Sigmoid colon (tissue), 7 donors: ENCODE results near the gene TBC1D1. TPM values are rescaled to one million over a fixed set of nuclear protein-coding genes. Genes with fewer than 3 reads are reported as not detected.

Experiments used
- DNase-seq: peaks from one replicate; pipeline ENCODE4 v3.0.0-alpha.2; 2019
- H3K27ac ChIP-seq, 4 donors: fragments of 200-600 bp; sonication (generic); one replicate each; pipeline ENCODE4 v1.5.1; 2016 to 2019; ENCODE audit warnings: mild to moderate bottlenecking in 1 of 4
- H3K27me3 ChIP-seq, 3 donors: fragments of 200-600 bp; sonication (generic); one replicate each; pipeline ENCODE4 v1.5.1; 2019; ENCODE audit warnings: mild to moderate bottlenecking in 1 of 3
- H3K36me3 ChIP-seq, 4 donors: fragments of 200-600 bp; sonication (generic); one replicate each; pipeline ENCODE4 v1.5.1; 2016 to 2019
- H3K4me1 ChIP-seq, 4 donors: fragments of 200-600 bp; sonication (generic); one replicate each; pipeline ENCODE4 v1.5.1; 2017 to 2019
- H3K4me3 ChIP-seq, 4 donors: fragments of 200-600 bp; sonication (generic); one replicate each; pipeline ENCODE4 v1.5.1; 2017 to 2019; ENCODE audit warnings: mild to moderate bottlenecking in 2 of 4, moderate library complexity in 1 of 4
- H3K9me3 ChIP-seq, 4 donors: fragments of 200-600 bp in 3 of 4; sonication (generic) in 3 of 4; one replicate each; pipeline versions ENCODE4 v1.5.1 to v1.6.1; 2013 to 2019
- EP300 ChIP-seq, 4 donors: sonication (generic); formaldehyde crosslinking; IDR thresholded peaks; one replicate each; pipeline ENCODE4 v1.6.1; 2017; ENCODE audit warnings: antibody characterized with exemption in 4 of 4
- POLR2A ChIP-seq, 2 donors: fragments of 450-650 bp; IDR thresholded peaks; one replicate each; pipeline ENCODE4 v1.6.1; 2016; ENCODE audit warnings: antibody characterized with exemption in 2 of 2, mild to moderate bottlenecking in 2 of 2, moderate library complexity in 2 of 2
- POLR2AphosphoS5 ChIP-seq, 4 donors: sonication (generic); formaldehyde crosslinking; IDR thresholded peaks; one replicate each; pipeline ENCODE4 v1.6.1; 2017; ENCODE audit warnings: antibody characterized with exemption in 4 of 4
- WGBS, 2 donors: extraction: QIAGEN DNeasy Blood & Tissue Kit; methylation state at CpG; one replicate each; pipeline ENCODE4 v1.1.7; 2013; 5-methylcytosine and 5-hydroxymethylcytosine counted together
- intact Hi-C: fragments of 100-400 bp; cut with DNase I; formaldehyde crosslinking; loops from one replicate; pipeline ENCODE4 v1.15.1; 2023
- polyA plus RNA-seq, 3 donors: library from polyadenylated mRNA; stranded (reverse); fragments of 200-250 nt; gene quantifications; one replicate each; pipeline ENCODE4 v1.2.3, GENCODE V29; 2013
- total RNA-seq, 4 donors: library from RNA; depleted of rRNA; stranded (reverse); fragments of >200 nt; gene quantifications; one replicate each; pipeline ENCODE4 v1.1.0, GENCODE V29; 2016
- TF ChIP-seq, protein P1 (sequence below), 4 experiments: fragments of 450-650 bp in 3 of 4; fragments of 200-600 bp in 1 of 4; IDR thresholded peaks; one replicate each; pipeline ENCODE4 v1.5.1; 2016 to 2019; ENCODE audit warnings: antibody characterized with exemption in 4 of 4, mild to moderate bottlenecking in 3 of 4, moderate library complexity in 2 of 4
- donor health status: healthy with polysubstance abuse.
- donor health status: Bipolar disorder and iron deficiency.
- donor health status: healthy.

Gene TBC1D1
- total and polyA plus RNA-seq, 7 donors: 31.2 to 450 (median 253) TPM

DNA sequence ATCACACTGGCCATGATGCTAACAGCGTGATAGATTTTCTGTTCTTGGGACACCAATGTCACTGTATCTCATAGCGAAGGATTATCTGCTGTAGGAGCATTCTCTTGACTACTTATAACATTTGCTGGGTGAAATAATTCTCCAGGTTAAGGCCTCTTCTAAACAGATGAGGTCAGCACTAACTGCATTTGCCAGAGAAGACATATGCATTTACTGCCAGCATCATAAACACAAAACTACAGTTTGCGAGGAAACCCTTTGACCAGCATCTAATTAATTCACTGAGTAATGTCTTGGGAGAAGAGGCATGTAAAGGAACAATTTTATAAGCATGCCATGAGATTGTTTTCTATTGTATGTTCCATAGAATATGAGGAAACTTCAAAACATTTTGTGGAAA is 13.9 kb downstream of the TBC1D1 start:
- Histone ChIP-seq H3K4me1 (peaks cover 0 to 80% (median 54%) of the 10 kb centered on the region in 4 donors), H3K4me3 (no peak overlapping the region), H3K9me3 (no peaks in the 10 kb centered on the region), H3K27me3 (no peaks in the 10 kb centered on the region), H3K36me3 (peaks cover 0 to 21% (median 0%) of the 10 kb centered on the region in 4 donors), H3K27ac (peak overlapping the region in 3 of 4 donors; percentile 32 to 52 (median 42))
- no peak for TF ChIP-seq EP300 (IDR thresholded peaks at IDR 0.05)
- no peak for TF ChIP-seq POLR2A (IDR thresholded peaks at IDR 0.05)
- TF ChIP-seq POLR2AphosphoS5 (IDR thresholded peaks at IDR 0.05): no peak
- TF ChIP-seq, protein P1, sequence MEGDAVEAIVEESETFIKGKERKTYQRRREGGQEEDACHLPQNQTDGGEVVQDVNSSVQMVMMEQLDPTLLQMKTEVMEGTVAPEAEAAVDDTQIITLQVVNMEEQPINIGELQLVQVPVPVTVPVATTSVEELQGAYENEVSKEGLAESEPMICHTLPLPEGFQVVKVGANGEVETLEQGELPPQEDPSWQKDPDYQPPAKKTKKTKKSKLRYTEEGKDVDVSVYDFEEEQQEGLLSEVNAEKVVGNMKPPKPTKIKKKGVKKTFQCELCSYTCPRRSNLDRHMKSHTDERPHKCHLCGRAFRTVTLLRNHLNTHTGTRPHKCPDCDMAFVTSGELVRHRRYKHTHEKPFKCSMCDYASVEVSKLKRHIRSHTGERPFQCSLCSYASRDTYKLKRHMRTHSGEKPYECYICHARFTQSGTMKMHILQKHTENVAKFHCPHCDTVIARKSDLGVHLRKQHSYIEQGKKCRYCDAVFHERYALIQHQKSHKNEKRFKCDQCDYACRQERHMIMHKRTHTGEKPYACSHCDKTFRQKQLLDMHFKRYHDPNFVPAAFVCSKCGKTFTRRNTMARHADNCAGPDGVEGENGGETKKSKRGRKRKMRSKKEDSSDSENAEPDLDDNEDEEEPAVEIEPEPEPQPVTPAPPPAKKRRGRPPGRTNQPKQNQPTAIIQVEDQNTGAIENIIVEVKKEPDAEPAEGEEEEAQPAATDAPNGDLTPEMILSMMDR (IDR thresholded peaks at IDR 0.05): no peak
- WGBS, 2 donors: 92 to 95% methylated on average over 3 of the region's 3 CpGs
- DNase-seq: no peak
- intact Hi-C loops: no loop called here

DNA sequence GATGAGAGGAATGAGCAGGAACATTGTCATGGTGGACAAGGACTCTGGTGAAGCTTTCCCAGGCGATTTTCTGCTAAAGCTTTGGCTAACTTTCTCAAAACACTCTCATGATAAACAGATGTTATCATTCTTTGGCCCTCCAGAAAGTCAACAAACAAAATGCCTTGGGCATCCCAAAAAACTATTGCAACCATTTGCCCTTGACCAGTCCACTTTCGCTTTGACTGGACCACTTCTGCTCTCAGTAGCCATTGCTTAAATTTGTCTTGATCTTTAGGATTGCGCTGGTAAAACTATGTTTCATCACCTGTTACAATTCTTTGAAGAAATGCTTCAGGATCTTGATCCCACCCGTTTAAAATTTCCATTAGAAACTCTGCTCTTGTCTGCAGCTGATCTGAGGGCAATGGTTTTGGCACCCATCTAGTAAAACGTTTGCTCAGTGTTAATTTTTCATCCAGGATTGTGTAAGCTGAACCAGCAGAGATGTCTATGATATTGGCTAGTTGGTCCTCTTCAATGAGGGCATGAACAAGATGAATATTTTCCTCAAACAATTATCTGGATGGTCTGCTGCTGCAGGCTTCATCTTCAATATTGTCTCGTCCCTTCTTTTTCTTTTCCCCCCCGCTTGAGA is 14.8 kb downstream of the TBC1D1 start:
- Histone ChIP-seq H3K36me3 (peaks cover 0 to 17% (median 0%) of the 10 kb centered on the region in 4 donors), H3K9me3 (no peaks in the 10 kb centered on the region), H3K27me3 (no peaks in the 10 kb centered on the region), H3K4me3 (no peak overlapping the region), H3K4me1 (peaks cover 0 to 88% (median 57%) of the 10 kb centered on the region in 4 donors), H3K27ac (peak overlapping the region in 1 of 4 donors; percentile 52)
- DNase-seq: no peak
- WGBS, 2 donors: 80 to 86% methylated on average over 7 of the region's 7 CpGs
- intact Hi-C loops: no loop called here
- TF ChIP-seq, protein P1 (IDR thresholded peaks at IDR 0.05): no peak
- TF ChIP-seq EP300 (IDR thresholded peaks at IDR 0.05) (no peak), POLR2AphosphoS5 (IDR thresholded peaks at IDR 0.05) (no peak), POLR2A (IDR thresholded peaks at IDR 0.05) (no peak)

DNA sequence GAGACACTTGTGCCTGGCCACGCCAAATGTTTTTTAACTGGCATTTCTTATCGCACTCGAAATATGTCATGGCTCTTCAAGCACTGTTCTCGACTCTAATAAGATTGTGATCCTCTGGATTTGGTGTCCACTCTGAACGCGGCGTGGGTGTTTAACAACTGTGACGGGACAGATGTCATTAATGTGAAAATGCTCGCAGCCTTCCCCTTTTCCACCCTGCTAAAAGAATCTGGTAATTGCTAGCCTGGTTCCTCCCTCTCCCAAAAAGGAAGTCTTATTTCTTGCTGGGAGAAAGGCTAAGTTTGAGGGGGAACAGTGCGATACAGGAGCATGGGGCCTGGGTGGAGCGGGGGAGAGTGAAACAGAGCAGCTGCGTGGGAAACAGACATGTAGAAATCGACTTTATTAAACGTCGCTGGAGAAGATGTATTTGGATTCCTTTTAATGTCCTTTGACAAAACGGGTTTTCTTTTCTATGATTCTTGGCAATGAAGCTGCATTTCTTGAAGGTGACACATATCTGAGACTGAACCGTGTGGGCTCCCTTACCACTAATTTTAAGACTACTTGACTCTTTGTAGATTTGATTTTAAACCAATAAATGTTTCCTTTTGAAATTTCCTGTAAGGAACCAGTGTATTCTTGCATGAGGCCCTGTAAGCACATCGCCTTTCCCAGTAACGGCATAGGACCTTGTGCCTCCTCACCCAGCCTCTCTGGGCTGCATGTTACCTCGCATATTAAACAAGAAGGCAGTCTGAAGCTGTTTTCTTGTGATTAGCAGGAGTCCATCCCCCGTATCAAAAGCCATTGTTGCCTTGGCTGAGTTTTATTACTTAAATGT is 17.8 kb downstream of the TBC1D1 start:
- H3K9me3 ChIP-seq: no peaks in the 10 kb centered on the region
- peak overlapping the region in 3 of 4 donors; percentile 18 to 25 (median 21) for H3K4me3 ChIP-seq
- no peak for TF ChIP-seq EP300 (IDR thresholded peaks at IDR 0.05)
- TF ChIP-seq POLR2A (IDR thresholded peaks at IDR 0.05): no peak
- TF ChIP-seq, protein P1 (IDR thresholded peaks at IDR 0.05): no peak
- TF ChIP-seq POLR2AphosphoS5 (IDR thresholded peaks at IDR 0.05): peak in 2 of 4 donors; percentile 26 to 27
- no peaks in the 10 kb centered on the region for H3K27me3 ChIP-seq
- DNase-seq: no peak
- peaks cover 0 to 79% (median 46%) of the 10 kb centered on the region in 4 donors for H3K4me1 ChIP-seq
- peak overlapping the region; percentile 66 to 78 (median 74) for H3K27ac ChIP-seq
- H3K36me3 ChIP-seq: peaks cover 0 to 1% (median 0%) of the 10 kb centered on the region in 4 donors
- WGBS, 2 donors: 84 to 88% methylated on average over 21 of the region's 21 CpGs
- intact Hi-C loops: no loop called here

DNA sequence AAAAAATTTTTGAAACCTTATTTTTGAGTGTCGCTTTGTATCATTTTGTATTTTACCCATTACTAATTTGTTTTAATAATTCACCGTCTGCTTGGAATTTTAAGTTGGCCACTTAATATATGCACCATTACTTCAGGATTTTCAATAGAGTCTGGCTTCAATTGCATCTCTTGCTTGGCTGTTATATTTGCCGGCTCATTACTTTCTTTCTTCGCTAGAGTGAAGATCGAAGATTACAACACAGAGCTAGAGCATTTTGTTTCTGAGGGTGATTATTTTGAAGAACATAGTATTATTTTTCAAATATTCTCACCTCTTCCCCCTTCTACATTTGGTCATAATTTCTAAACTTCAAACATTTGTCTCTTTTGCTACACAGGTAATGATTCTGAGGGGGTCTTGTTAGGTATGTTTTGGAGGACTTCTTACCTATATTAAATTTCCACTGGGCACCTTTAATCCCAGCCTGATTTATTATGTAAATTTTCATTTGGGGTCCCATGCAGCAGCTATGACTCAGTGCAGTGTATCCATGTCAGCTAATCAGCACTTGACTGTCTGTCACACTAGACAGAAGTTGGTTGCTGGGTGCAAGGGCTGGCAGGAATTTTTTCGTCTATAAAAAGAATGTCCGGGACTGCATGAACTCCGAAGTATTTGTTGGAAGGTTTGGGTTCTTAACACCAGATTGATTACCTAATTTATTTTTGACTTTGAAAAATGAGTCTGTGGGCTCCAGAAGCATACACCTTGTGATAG is 18.6 kb downstream of the TBC1D1 start:
- no peaks in the 10 kb centered on the region for H3K9me3 ChIP-seq
- no peaks in the 10 kb centered on the region for H3K36me3 ChIP-seq
- intact Hi-C loops: no loop called here
- WGBS, 2 donors: 95% methylated on average over 8 of the region's 8 CpGs
- no peak for TF ChIP-seq POLR2A (IDR thresholded peaks at IDR 0.05)
- TF ChIP-seq EP300 (IDR thresholded peaks at IDR 0.05): no peak
- TF ChIP-seq, protein P1 (IDR thresholded peaks at IDR 0.05): no peak
- TF ChIP-seq POLR2AphosphoS5 (IDR thresholded peaks at IDR 0.05): no peak
- H3K4me3 ChIP-seq: peak overlapping the region in 3 of 4 donors; percentile 18 to 25 (median 21)
- H3K4me1 ChIP-seq: peaks cover 0 to 75% (median 39%) of the 10 kb centered on the region in 4 donors
- peak overlapping the region; percentile 66 to 78 (median 74) for H3K27ac ChIP-seq
- no peaks in the 10 kb centered on the region for H3K27me3 ChIP-seq
- no peak for DNase-seq
